GM12878 (cell line): ENCODE data around the gene ZBTB3. TPM values are rescaled to one million over a fixed set of nuclear protein-coding genes. Genes with fewer than 3 reads are reported as not detected.

Experiments used
- ATAC-seq: fragments of 200-7000 bp; cut with Tn5 transposase; 3 replicates; pipeline ENCODE4 v1.9.1; 2020; ENCODE audit warnings: mild to moderate bottlenecking, moderate library complexity
- BruUV-seq: library from RNA; stranded (reverse); fragments of 400-500 nt; replicated peaks from 2 replicates; lab custom pipeline; 2021; lab: Mats Ljungman, UMichigan
- CTCF ChIA-PET: fragments of 300-600 bp; sonication (Branson Sonifier 250); formaldehyde crosslinking; extraction: SDS; loops from one replicate; lab custom pipeline; 2021; ENCODE audit warnings: inconsistent platforms; lab: Yijun Ruan, JAX
- POLR2A ChIA-PET: fragments of 350-600 bp; formaldehyde crosslinking; extraction: SDS; loops from one replicate; lab custom pipeline; 2021; ENCODE audit warnings: inconsistent platforms; lab: Charles Lee
- RAD21 ChIA-PET: fragments of 300-600 bp; sonication (Branson Sonifier 250); formaldehyde crosslinking; loops from one replicate; lab custom pipeline; 2023; ENCODE audit warnings: antibody characterized with exemption; ENCODE audit not compliant: unreplicated experiment; lab: Charles Lee
- SMC1A ChIA-PET: fragments of 300-600 bp; sonication (Branson Sonifier 250); formaldehyde crosslinking; loops from one replicate; lab custom pipeline; 2023; ENCODE audit not compliant: unreplicated experiment, uncharacterized antibody; lab: Charles Lee
- DNase-seq: peaks from one replicate; pipeline ENCODE4 v3.0.0-alpha.2; 2011; ENCODE audit warnings: low read depth, low spot score
- FAIRE-seq: peaks from 3 replicates; lab custom pipeline; 2011; peaks lifted over from hg19 to GRCh38; lab: Jason Lieb, UNC
- H2AFZ ChIP-seq: 2 replicates; pipeline ENCODE4 v1.6.0; 2011; ENCODE audit warnings: low read depth, low read length, control low read depth; ENCODE audit not compliant: control insufficient read depth
- H3K27ac ChIP-seq: 2 replicates; pipeline ENCODE4 v1.5.1; 2011; ENCODE audit warnings: control low read depth; ENCODE audit not compliant: control insufficient read depth, insufficient read depth
- H3K27me3 ChIP-seq, 2 experiments: replicated peaks in 1 of 2; 2 replicates each; pipeline versions ENCODE4 v1.6.0 to v1.6.1; 2011; ENCODE audit warnings: low read length in 1 of 2; ENCODE audit not compliant: control insufficient read depth in 2 of 2, insufficient read depth in 2 of 2
- H3K36me3 ChIP-seq, 2 experiments: 2 replicates each; pipeline ENCODE4 v1.5.1; 2011; ENCODE audit warnings: low read length in 1 of 2; ENCODE audit not compliant: control insufficient read depth in 2 of 2, insufficient read depth in 2 of 2
- H3K4me1 ChIP-seq: 2 replicates; pipeline ENCODE4 v1.6.1; 2011; ENCODE audit warnings: mild to moderate bottlenecking, low read length, moderate library complexity, mixed read lengths; ENCODE audit not compliant: control insufficient read depth, insufficient read depth
- H3K4me2 ChIP-seq: 2 replicates; pipeline ENCODE4 v1.6.0; 2011; ENCODE audit warnings: control low read depth; ENCODE audit not compliant: control insufficient read depth, insufficient read depth
- H3K4me3 ChIP-seq: fragments of 200-600 bp; sonication (generic); 2 replicates; pipeline ENCODE4 v1.5.1; 2016
- H3K79me2 ChIP-seq: 2 replicates; pipeline ENCODE4 v1.6.0; 2011; ENCODE audit warnings: low read length; ENCODE audit not compliant: control insufficient read depth, insufficient read depth
- H3K9ac ChIP-seq: 2 replicates; pipeline ENCODE4 v1.8.0; 2011; ENCODE audit warnings: low read length, control low read depth, mixed read lengths; ENCODE audit not compliant: control insufficient read depth, insufficient read depth
- H3K9me3 ChIP-seq: replicated peaks from 3 replicates; pipeline ENCODE4 v1.5.1; 2011; ENCODE audit warnings: mild to moderate bottlenecking, low read length; ENCODE audit not compliant: control insufficient read depth, insufficient read depth
- H4K20me1 ChIP-seq: 2 replicates; pipeline ENCODE4 v1.6.0; 2011; ENCODE audit not compliant: control insufficient read depth, insufficient read depth
- EGR1 ChIP-seq, 2 experiments: IDR thresholded peaks; 1 replicate in 1 of 2; 2 replicates in 1 of 2; pipeline ENCODE4 v1.6.1; 2011 to 2012; ENCODE audit warnings: low read depth in 2 of 2, low read length in 2 of 2, borderline replicate concordance in 1 of 2, mild to moderate bottlenecking in 1 of 2, moderate library complexity in 1 of 2
- EZH2 ChIP-seq: IDR thresholded peaks from 2 replicates; pipeline ENCODE4 v1.6.1; 2012; ENCODE audit warnings: low read depth, mild to moderate bottlenecking, control low read depth, inconsistent platforms, low read length, borderline replicate concordance; ENCODE audit not compliant: control insufficient read depth
- HDAC6 ChIP-seq: fragments of 200-600 bp; sonication (generic); IDR thresholded peaks from one replicate; pipeline ENCODE4 v1.8.0; 2017; ENCODE audit warnings: antibody characterized with exemption; ENCODE audit not compliant: unreplicated experiment
- IKZF2 ChIP-seq, 2 experiments: fragments of 450-650 bp; IDR thresholded peaks; 2 replicates each; pipeline ENCODE4 v1.6.1; 2017; ENCODE audit warnings: mild to moderate bottlenecking in 2 of 2, moderate library complexity in 2 of 2
- IRF3 ChIP-seq: fragments of 450-650 bp; IDR thresholded peaks from 2 replicates; pipeline ENCODE4 v1.6.1; 2014; ENCODE audit warnings: mild to moderate bottlenecking
- IRF4 ChIP-seq: IDR thresholded peaks from 2 replicates; pipeline ENCODE4 v1.6.1; 2011; ENCODE audit warnings: low read depth, low read length
- LARP7 ChIP-seq: fragments of 450-650 bp; IDR thresholded peaks from 2 replicates; pipeline ENCODE4 v1.6.1; 2017; ENCODE audit warnings: mild to moderate bottlenecking
- MYB ChIP-seq: fragments of 150-350 bp; IDR thresholded peaks from 2 replicates; pipeline ENCODE4 v1.6.1; 2014; ENCODE audit warnings: mild to moderate bottlenecking, low read depth, low read length, borderline replicate concordance
- NFIC ChIP-seq: IDR thresholded peaks from 2 replicates; pipeline ENCODE4 v1.6.1; 2012; ENCODE audit warnings: low read depth, mild to moderate bottlenecking, inconsistent platforms, low read length, moderate library complexity
- POLR2AphosphoS5 ChIP-seq: IDR thresholded peaks from 2 replicates; pipeline ENCODE4 v1.6.1; 2011; ENCODE audit warnings: mild to moderate bottlenecking, low read length, inconsistent platforms
- RFX5 ChIP-seq: IDR thresholded peaks from 2 replicates; pipeline ENCODE4 v1.6.1; 2011; ENCODE audit warnings: low read depth, low read length, improper control_type of control experiment
- TCF7 ChIP-seq: IDR thresholded peaks from 2 replicates; pipeline ENCODE4 v1.6.1; 2014; ENCODE audit warnings: antibody characterized with exemption, borderline replicate concordance
- WGBS: methylation state at CpG from one replicate; pipeline ENCODE4 v1.1.6; 2016; ENCODE audit warnings: low lambda C conversion rate; ENCODE audit not compliant: insufficient replicate concordance, insufficient coverage; ENCODE audit errors: missing lambda C conversion rate; 5-methylcytosine and 5-hydroxymethylcytosine counted together
- in situ Hi-C: fragments of 300-500 bp; cut with MboI; formaldehyde crosslinking; loops from 9 replicates; pipeline ENCODE4 v1.14.3; 2018; ENCODE audit warnings: mixed read lengths
- intact Hi-C: fragments of 100-400 bp; cut with micrococcal nuclease; formaldehyde crosslinking; loops from one replicate; pipeline ENCODE4 v1.14.2; 2022; ENCODE audit not compliant: unreplicated experiment
- polyA plus RNA-seq, 11 experiments: library from polyadenylated mRNA; depleted of rRNA in 4 of 11; unstranded in 6 of 11; stranded (reverse) in 5 of 11; fragments of >200 nt; fragmentation: Nextera tagmentation in 4 of 11; fragmentation: Illumina TruSeq in 1 of 11; extraction: Ambion mirVana in 4 of 11; extraction: Trizol in 1 of 11; gene quantifications; 1 replicate in 1 of 11; 2 replicates in 10 of 11; pipeline versions ENCODE4 v1.2.1 to v1.2.3, GENCODE V29; 2011 to 2016; ENCODE audit warnings: inconsistent platforms in 2 of 11, missing spikeins in 2 of 11, low read depth in 1 of 11
- total RNA-seq, 4 experiments: library from RNA; depleted of rRNA in 3 of 4; stranded (reverse); fragments of >200 nt in 3 of 4; fragmentation: Illumina TruSeq in 1 of 4; extraction: Trizol in 1 of 4; gene quantifications; 2 replicates each; pipeline versions ENCODE4 v1.2.1 to v1.2.3, GENCODE V29; 2013 to 2021
- TF ChIP-seq, protein P1 (sequence below): fragments of 450-650 bp; IDR thresholded peaks from 2 replicates; pipeline ENCODE4 v1.6.1; 2016; ENCODE audit warnings: mild to moderate bottlenecking
- TF ChIP-seq, protein P2 (sequence below): fragments of 450-650 bp; formaldehyde crosslinking; IDR thresholded peaks from 2 replicates; pipeline ENCODE4 v1.5.0; 2022; ENCODE audit warnings: mild to moderate bottlenecking, missing genetic modification characterization

Gene ZBTB3
- total and polyA plus RNA-seq, 10 of the 15 experiments (the other 5 are each of a cell fraction or from before 2014, with no cell fraction given) = 1.4 to 7.7 (median 4.8) TPM

DNA sequence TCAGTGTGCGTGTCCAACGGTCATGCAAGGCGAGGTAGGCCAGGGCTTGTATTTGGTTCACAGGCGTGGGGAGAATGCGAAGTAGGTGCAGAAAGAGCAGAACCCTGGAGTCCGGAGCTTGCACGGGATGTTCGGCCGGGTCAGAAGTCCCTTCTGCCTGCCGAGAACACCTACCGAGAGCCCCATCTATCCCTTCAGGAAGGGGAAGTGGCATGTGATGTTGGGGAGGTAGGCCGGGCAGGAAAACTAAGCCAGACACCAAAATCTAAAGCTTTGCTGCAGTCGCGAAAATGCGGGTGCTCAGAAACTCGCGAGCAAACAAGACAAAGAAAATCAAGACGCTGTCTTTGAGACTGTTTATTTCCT is 16.8 kb upstream of the ZBTB3 start:
- intact Hi-C loops = loop anchor here (2.0 to 5.0 kb wide), 2 partner anchors 16 to 43 kb away; partner anchors contain the start of genes HNRNPUL2, TMEM179B and TTC9C
- no peaks in the 10 kb centered on the region for H4K20me1 ChIP-seq
- ChIA-PET CTCF (interaction anchor here (0.7 to 9.6 kb wide), 14 partner anchors 9 to 376 kb away, joined by 3 to 85 read pairs (median 7); partner anchors contain the start of genes HNRNPUL2, LRRN4CL, POLR2G and TMEM179B), SMC1A (interaction anchor here (0.8 to 4.8 kb wide), 6 partner anchors 9 to 176 kb away, joined by 3 to 22 read pairs (median 6); partner anchors contain the start of genes POLR2G, TMEM179B and ZBTB3), RAD21 (interaction anchor here (0.6 to 4.2 kb wide), 11 partner anchors 9 to 197 kb away, joined by 3 to 33 read pairs (median 5); partner anchors contain the start of genes EEF1G, GANAB, HNRNPUL2 and POLR2G), POLR2A (interaction anchor here (0.6 to 5.2 kb wide), 18 partner anchors 9 to 1242 kb away, joined by 3 to 44 read pairs (median 6); partner anchors contain the start of genes C11orf98, CSKMT, EEF1G and GNG3)
- H3K36me3 ChIP-seq = peaks cover 0 to 6% of the 10 kb centered on the region in 2 experiments
- H3K4me1 ChIP-seq = peaks cover 17% of the 10 kb centered on the region
- in situ Hi-C loops = no loop called here
- peak overlapping the region; percentile 83 for H3K9ac ChIP-seq
- 2% methylated on average over 18 of the region's 18 CpGs for WGBS
- DNase-seq (no peak), ATAC-seq (peak; percentile 21), FAIRE-seq (no peak)
- H2AFZ ChIP-seq = peak overlapping the region; percentile 85
- H3K9me3 ChIP-seq = no peaks in the 10 kb centered on the region
- no peaks in the 10 kb centered on the region for H3K27me3 ChIP-seq
- H3K27ac ChIP-seq = peak overlapping the region; percentile 82
- H3K79me2 ChIP-seq = peaks cover 12% of the 10 kb centered on the region
- peak overlapping the region; percentile 86 for H3K4me3 ChIP-seq
- TSS peak; percentile 82 for BruUV-seq
- peak overlapping the region; percentile 98 for H3K4me2 ChIP-seq
- TF ChIP-seq IRF3 = no peak
- TF ChIP-seq IKZF2 (IDR thresholded peaks at IDR 0.05) = no peak
- TF ChIP-seq EGR1 (IDR thresholded peaks at IDR 0.05; ENCODE audit: borderline replicate concordance in 1 of 2, low read depth in 2 of 2, low read length in 2 of 2) = no peak
- TF ChIP-seq, protein P1, sequence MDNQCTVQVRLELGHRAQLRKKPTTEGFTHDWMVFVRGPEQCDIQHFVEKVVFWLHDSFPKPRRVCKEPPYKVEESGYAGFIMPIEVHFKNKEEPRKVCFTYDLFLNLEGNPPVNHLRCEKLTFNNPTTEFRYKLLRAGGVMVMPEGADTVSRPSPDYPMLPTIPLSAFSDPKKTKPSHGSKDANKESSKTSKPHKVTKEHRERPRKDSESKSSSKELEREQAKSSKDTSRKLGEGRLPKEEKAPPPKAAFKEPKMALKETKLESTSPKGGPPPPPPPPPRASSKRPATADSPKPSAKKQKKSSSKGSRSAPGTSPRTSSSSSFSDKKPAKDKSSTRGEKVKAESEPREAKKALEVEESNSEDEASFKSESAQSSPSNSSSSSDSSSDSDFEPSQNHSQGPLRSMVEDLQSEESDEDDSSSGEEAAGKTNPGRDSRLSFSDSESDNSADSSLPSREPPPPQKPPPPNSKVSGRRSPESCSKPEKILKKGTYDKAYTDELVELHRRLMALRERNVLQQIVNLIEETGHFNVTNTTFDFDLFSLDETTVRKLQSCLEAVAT = no peak
- TF ChIP-seq IRF4 = no peak
- 0 out of 2 replicates have a peak, but pooled peaks have one; percentile 14 for TF ChIP-seq NFIC
- no peak for TF ChIP-seq MYB
- no peak for TF ChIP-seq POLR2AphosphoS5
- no peak for TF ChIP-seq TCF7
- TF ChIP-seq EZH2 = no peak
- no peak for TF ChIP-seq HDAC6
- TF ChIP-seq RFX5 = no peak
- TF ChIP-seq, protein P2, sequence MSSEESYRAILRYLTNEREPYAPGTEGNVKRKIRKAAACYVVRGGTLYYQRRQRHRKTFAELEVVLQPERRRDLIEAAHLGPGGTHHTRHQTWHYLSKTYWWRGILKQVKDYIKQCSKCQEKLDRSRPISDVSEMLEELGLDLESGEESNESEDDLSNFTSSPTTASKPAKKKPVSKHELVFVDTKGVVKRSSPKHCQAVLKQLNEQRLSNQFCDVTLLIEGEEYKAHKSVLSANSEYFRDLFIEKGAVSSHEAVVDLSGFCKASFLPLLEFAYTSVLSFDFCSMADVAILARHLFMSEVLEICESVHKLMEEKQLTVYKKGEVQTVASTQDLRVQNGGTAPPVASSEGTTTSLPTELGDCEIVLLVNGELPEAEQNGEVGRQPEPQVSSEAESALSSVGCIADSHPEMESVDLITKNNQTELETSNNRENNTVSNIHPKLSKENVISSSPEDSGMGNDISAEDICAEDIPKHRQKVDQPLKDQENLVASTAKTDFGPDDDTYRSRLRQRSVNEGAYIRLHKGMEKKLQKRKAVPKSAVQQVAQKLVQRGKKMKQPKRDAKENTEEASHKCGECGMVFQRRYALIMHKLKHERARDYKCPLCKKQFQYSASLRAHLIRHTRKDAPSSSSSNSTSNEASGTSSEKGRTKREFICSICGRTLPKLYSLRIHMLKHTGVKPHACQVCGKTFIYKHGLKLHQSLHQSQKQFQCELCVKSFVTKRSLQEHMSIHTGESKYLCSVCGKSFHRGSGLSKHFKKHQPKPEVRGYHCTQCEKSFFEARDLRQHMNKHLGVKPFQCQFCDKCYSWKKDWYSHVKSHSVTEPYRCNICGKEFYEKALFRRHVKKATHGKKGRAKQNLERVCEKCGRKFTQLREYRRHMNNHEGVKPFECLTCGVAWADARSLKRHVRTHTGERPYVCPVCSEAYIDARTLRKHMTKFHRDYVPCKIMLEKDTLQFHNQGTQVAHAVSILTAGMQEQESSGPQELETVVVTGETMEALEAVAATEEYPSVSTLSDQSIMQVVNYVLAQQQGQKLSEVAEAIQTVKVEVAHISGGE = no peak
- TF ChIP-seq LARP7 = peak; percentile 19; the same call in 1 of the 2 replicates
